Keratinocyte (primary cell): Measurements from ENCODE around the gene PHAF1.

Source experiments
- EZH2 ChIP-seq: IDR thresholded peaks from one replicate; pipeline ENCODE4 v1.6.1; 2012; ENCODE audit warnings: inconsistent platforms, mild to moderate bottlenecking, low read length, moderate library complexity
- TF ChIP-seq, protein P1 (sequence below), 3 experiments: IDR thresholded peaks in 1 of 3; conservative IDR thresholded peaks in 1 of 3; optimal IDR thresholded peaks in 1 of 3; 2 replicates in 2 of 3; 3 replicates in 1 of 3; pipeline versions ENCODE3 to v1.5.1; 2011; ENCODE audit warnings: low read length in 3 of 3, mild to moderate bottlenecking in 3 of 3, moderate library complexity in 2 of 3, control low read depth in 1 of 3, inconsistent platforms in 1 of 3; ENCODE audit not compliant: insufficient read depth in 2 of 3; ENCODE audit errors: extremely low read depth in 1 of 3

DNA sequence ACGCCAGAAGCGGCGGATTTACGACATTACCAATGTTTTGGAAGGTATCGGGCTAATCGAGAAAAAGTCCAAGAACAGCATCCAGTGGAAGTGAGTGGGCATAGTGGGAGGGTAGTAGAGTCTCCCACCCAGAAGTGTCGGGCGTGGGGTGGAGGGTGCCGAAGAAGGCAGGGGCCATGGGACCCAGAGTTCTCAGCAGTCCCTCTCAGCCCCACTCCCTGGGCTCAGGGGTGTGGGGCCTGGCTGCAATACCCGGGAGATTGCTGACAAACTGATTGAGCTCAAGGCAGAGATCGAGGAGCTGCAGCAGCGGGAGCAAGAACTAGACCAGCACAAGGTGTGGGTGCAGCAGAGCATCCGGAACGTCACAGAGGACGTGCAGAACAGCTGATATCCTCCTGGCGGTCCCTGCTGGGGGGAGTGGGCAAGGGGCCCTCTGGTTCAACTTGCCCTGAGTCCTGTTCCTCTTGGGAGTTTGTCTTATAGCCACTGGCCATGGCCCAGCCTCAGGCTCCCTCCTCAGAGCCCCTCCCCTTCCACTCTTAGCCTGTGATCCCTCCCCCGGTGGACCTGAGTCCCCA is 83.1 kb downstream of the PHAF1 start:
- no peak for TF ChIP-seq EZH2
- TF ChIP-seq, protein P1, sequence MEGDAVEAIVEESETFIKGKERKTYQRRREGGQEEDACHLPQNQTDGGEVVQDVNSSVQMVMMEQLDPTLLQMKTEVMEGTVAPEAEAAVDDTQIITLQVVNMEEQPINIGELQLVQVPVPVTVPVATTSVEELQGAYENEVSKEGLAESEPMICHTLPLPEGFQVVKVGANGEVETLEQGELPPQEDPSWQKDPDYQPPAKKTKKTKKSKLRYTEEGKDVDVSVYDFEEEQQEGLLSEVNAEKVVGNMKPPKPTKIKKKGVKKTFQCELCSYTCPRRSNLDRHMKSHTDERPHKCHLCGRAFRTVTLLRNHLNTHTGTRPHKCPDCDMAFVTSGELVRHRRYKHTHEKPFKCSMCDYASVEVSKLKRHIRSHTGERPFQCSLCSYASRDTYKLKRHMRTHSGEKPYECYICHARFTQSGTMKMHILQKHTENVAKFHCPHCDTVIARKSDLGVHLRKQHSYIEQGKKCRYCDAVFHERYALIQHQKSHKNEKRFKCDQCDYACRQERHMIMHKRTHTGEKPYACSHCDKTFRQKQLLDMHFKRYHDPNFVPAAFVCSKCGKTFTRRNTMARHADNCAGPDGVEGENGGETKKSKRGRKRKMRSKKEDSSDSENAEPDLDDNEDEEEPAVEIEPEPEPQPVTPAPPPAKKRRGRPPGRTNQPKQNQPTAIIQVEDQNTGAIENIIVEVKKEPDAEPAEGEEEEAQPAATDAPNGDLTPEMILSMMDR (optimal IDR thresholded peaks at IDR 0.05 in 1 of 3, IDR thresholded peaks at IDR 0.05 in 1 of 3, conservative IDR thresholded peaks at IDR 0.05 in 1 of 3; ENCODE audit: extremely low read depth in 1 of 3, insufficient read depth in 2 of 3, low read length in 3 of 3): no peak
